Neural cell (in vitro differentiated cells): Measurements from ENCODE around the gene ANXA10. TPM values are rescaled to one million over a fixed set of nuclear protein-coding genes. Genes with fewer than 3 reads are reported as not detected.

Experiments used
- H2AFZ ChIP-seq: fragments of 200-600, 300-800 bp; sonication (generic), shearing (Covaris generic); 2 replicates; pipeline ENCODE4 v1.6.0; 2014; ENCODE audit warnings: low read depth, mild to moderate bottlenecking, antibody characterized with exemption, low read length, moderate library complexity
- H3F3A ChIP-seq: fragments of 200-600 bp; shearing (Covaris generic); 2 replicates; pipeline ENCODE4 v1.6.1; 2016; ENCODE audit warnings: mild to moderate bottlenecking, moderate library complexity, mixed read lengths, antibody characterized with exemption, low read length; ENCODE audit not compliant: insufficient read depth, poor library complexity, severe bottlenecking
- H3K27ac ChIP-seq: fragments of 200-600, 300-800 bp; sonication (generic), shearing (Covaris generic); 2 replicates; pipeline ENCODE4 v1.5.1; 2014; ENCODE audit warnings: mild to moderate bottlenecking, low read length, moderate library complexity
- H3K27me3 ChIP-seq: fragments of 300-800, 200-600 bp; sonication (generic), shearing (Covaris generic); 2 replicates; pipeline ENCODE4 v1.6.0; 2014; ENCODE audit warnings: mild to moderate bottlenecking, low read depth, low read length, moderate library complexity; ENCODE audit not compliant: insufficient read depth
- H3K36me3 ChIP-seq: fragments of 300-800, 200-600 bp; sonication (generic), shearing (Covaris generic); 2 replicates; pipeline ENCODE4 v1.5.1; 2014; ENCODE audit warnings: mild to moderate bottlenecking, antibody characterized with exemption, low read length, moderate library complexity; ENCODE audit not compliant: insufficient read depth
- H3K4me2 ChIP-seq: fragments of 300-800, 200-600 bp; sonication (generic), shearing (Covaris generic); 2 replicates; pipeline ENCODE4 v1.6.0; 2014; ENCODE audit warnings: mild to moderate bottlenecking, low read length
- H3K4me3 ChIP-seq: fragments of 300-800, 200-600 bp; sonication (generic), shearing (Covaris generic); 2 replicates; pipeline ENCODE4 v1.5.1; 2014; ENCODE audit warnings: mild to moderate bottlenecking, low read length, moderate library complexity
- H3K79me2 ChIP-seq: fragments of 200-600 bp; shearing (Covaris generic); replicated peaks from 2 replicates; pipeline ENCODE4 v1.6.0; 2014; ENCODE audit warnings: mild to moderate bottlenecking, low read length, moderate library complexity; ENCODE audit not compliant: insufficient read depth
- H3K9ac ChIP-seq: fragments of 300-800, 200-600 bp; sonication (generic), shearing (Covaris generic); 2 replicates; pipeline ENCODE4 v1.6.1; 2016; ENCODE audit warnings: mild to moderate bottlenecking, low read length, mixed read lengths
- H3K9me2 ChIP-seq: fragments of 200-600 bp; shearing (Covaris generic); 2 replicates; pipeline ENCODE4 v1.6.1; 2016; ENCODE audit warnings: mild to moderate bottlenecking, low read length, mixed read lengths; ENCODE audit not compliant: insufficient read depth
- H3K9me3 ChIP-seq: fragments of 200-600, 300-800 bp; sonication (generic), shearing (Covaris generic); 2 replicates; pipeline ENCODE4 v1.6.1; 2016; ENCODE audit warnings: mild to moderate bottlenecking, mixed run types, low read length, moderate library complexity, mixed read lengths
- H4K20me1 ChIP-seq: fragments of 200-600 bp; shearing (Covaris generic); 2 replicates; pipeline ENCODE4 v1.6.1; 2016; ENCODE audit warnings: mild to moderate bottlenecking, mixed run types; ENCODE audit not compliant: insufficient read depth
- EP300 ChIP-seq: fragments of 450-650 bp; conservative IDR thresholded peaks from 2 replicates; pipeline ENCODE4 v1.6.1; 2014; ENCODE audit warnings: antibody characterized with exemption, mild to moderate bottlenecking, moderate library complexity; ENCODE audit not compliant: poor library complexity, severe bottlenecking
- EZH2 ChIP-seq: fragments of 200-600, 300-800 bp; shearing (Covaris generic), sonication (generic); IDR thresholded peaks from 2 replicates; pipeline ENCODE4 v1.6.1; 2014; ENCODE audit warnings: antibody characterized with exemption, low read length, borderline replicate concordance, mild to moderate bottlenecking; ENCODE audit not compliant: insufficient read depth, poor library complexity, severe bottlenecking
- MXI1 ChIP-seq: fragments of 450-650 bp; conservative IDR thresholded peaks from 2 replicates; pipeline ENCODE4 v1.6.1; 2014; ENCODE audit warnings: antibody characterized with exemption, mild to moderate bottlenecking; ENCODE audit not compliant: poor library complexity, severe bottlenecking
- POLR2AphosphoS5 ChIP-seq: IDR thresholded peaks from 2 replicates; pipeline ENCODE4 v1.6.1; 2012
- RAD21 ChIP-seq: fragments of 450-650 bp; conservative IDR thresholded peaks from 2 replicates; pipeline ENCODE4 v1.6.1; 2014; ENCODE audit warnings: antibody characterized with exemption, mild to moderate bottlenecking, moderate library complexity
- SMC3 ChIP-seq: fragments of 450-650 bp; conservative IDR thresholded peaks from 2 replicates; pipeline ENCODE4 v1.6.1; 2014; ENCODE audit warnings: antibody characterized with exemption, mild to moderate bottlenecking, moderate library complexity; ENCODE audit not compliant: poor library complexity
- TAF1 ChIP-seq: IDR thresholded peaks from 2 replicates; pipeline ENCODE4 v1.6.1; 2012; ENCODE audit warnings: low read depth
- polyA plus RNA-seq: library from polyadenylated mRNA; depleted of rRNA; stranded (reverse); fragments of >200 nt; gene quantifications from 2 replicates; pipeline ENCODE4 v1.2.3, GENCODE V29; 2014
- TF ChIP-seq, protein P1 (sequence below): IDR thresholded peaks from 2 replicates; pipeline ENCODE4 v1.6.1; 2012; ENCODE audit warnings: borderline replicate concordance
- TF ChIP-seq, protein P2 (sequence below): fragments of 450-650 bp; IDR thresholded peaks from 2 replicates; pipeline ENCODE4 v1.5.1; 2014; ENCODE audit warnings: antibody characterized with exemption, mild to moderate bottlenecking, moderate library complexity; ENCODE audit not compliant: poor library complexity, severe bottlenecking

The ANXA10 gene
- polyA plus RNA-seq, 1 donor from 2014 or later = not detected

DNA sequence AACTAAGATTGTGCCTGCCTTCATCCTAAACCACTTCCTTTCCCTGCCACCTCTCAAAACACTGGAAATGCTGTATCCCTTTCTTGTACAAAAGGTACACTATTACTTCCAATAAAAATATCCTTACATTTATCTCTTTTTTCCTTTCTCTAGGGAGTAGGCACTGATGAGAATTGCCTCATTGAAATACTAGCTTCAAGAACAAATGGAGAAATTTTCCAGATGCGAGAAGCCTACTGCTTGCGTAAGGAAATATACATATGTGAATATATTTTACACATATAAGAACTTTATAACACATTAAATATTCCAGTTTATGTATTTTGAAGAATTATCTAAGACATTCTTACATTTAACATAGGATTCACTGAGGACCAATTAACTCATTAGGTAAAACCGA, 71.7 kb downstream of the ANXA10 start:
- Histone ChIP-seq H3K79me2 (no peaks in the 10 kb centered on the region), H3K9ac (no peak overlapping the region), H3K27me3 (no peaks in the 10 kb centered on the region), H3K9me2 (no peaks in the 10 kb centered on the region), H3K4me3 (no peak overlapping the region), H3K36me3 (no peaks in the 10 kb centered on the region), H3K9me3 (no peaks in the 10 kb centered on the region), H2AFZ (no peak overlapping the region), H4K20me1 (no peaks in the 10 kb centered on the region), H3K27ac (no peak overlapping the region), H3F3A (no peaks in the 10 kb centered on the region), H3K4me2 (no peak overlapping the region)
- no peak for TF ChIP-seq POLR2AphosphoS5
- no peak for TF ChIP-seq SMC3
- no peak for TF ChIP-seq TAF1
- TF ChIP-seq EP300 = no peak
- TF ChIP-seq, protein P1, sequence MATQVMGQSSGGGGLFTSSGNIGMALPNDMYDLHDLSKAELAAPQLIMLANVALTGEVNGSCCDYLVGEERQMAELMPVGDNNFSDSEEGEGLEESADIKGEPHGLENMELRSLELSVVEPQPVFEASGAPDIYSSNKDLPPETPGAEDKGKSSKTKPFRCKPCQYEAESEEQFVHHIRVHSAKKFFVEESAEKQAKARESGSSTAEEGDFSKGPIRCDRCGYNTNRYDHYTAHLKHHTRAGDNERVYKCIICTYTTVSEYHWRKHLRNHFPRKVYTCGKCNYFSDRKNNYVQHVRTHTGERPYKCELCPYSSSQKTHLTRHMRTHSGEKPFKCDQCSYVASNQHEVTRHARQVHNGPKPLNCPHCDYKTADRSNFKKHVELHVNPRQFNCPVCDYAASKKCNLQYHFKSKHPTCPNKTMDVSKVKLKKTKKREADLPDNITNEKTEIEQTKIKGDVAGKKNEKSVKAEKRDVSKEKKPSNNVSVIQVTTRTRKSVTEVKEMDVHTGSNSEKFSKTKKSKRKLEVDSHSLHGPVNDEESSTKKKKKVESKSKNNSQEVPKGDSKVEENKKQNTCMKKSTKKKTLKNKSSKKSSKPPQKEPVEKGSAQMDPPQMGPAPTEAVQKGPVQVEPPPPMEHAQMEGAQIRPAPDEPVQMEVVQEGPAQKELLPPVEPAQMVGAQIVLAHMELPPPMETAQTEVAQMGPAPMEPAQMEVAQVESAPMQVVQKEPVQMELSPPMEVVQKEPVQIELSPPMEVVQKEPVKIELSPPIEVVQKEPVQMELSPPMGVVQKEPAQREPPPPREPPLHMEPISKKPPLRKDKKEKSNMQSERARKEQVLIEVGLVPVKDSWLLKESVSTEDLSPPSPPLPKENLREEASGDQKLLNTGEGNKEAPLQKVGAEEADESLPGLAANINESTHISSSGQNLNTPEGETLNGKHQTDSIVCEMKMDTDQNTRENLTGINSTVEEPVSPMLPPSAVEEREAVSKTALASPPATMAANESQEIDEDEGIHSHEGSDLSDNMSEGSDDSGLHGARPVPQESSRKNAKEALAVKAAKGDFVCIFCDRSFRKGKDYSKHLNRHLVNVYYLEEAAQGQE = no peak
- TF ChIP-seq, protein P2, sequence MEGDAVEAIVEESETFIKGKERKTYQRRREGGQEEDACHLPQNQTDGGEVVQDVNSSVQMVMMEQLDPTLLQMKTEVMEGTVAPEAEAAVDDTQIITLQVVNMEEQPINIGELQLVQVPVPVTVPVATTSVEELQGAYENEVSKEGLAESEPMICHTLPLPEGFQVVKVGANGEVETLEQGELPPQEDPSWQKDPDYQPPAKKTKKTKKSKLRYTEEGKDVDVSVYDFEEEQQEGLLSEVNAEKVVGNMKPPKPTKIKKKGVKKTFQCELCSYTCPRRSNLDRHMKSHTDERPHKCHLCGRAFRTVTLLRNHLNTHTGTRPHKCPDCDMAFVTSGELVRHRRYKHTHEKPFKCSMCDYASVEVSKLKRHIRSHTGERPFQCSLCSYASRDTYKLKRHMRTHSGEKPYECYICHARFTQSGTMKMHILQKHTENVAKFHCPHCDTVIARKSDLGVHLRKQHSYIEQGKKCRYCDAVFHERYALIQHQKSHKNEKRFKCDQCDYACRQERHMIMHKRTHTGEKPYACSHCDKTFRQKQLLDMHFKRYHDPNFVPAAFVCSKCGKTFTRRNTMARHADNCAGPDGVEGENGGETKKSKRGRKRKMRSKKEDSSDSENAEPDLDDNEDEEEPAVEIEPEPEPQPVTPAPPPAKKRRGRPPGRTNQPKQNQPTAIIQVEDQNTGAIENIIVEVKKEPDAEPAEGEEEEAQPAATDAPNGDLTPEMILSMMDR = no peak
- no peak for TF ChIP-seq EZH2
- no peak for TF ChIP-seq MXI1
- no peak for TF ChIP-seq RAD21

DNA sequence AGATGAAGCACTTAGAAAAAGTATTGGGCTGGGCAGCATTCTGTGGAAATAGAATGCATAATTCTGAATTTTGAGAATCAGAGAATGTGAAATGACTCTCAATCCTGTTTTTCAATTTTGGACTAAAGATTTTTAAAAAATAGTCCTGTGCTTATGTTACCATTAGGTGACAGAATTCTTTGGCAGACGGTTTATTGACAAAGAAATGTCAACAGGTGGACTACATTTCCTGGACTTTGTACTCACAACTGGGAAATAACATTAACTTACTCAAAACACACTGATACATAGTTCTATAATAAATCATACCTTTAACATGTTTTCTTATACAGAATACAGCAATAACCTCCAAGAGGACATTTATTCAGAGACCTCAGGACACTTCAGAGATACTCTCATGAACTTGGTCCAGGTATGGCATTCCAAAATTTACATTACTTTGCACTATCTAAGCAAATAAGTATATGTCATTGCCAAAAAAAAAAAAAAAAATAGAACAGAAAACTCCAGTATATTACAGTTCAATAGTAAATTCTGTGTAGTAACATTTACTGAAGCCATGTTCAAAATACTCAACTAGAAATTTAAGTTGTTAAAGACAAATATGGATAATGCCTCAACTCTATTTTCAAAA, 72.7 kb downstream of the ANXA10 start:
- Histone ChIP-seq H3K9ac (no peak overlapping the region), H3K4me2 (no peak overlapping the region), H3K27ac (no peak overlapping the region), H2AFZ (no peak overlapping the region), H3F3A (no peaks in the 10 kb centered on the region), H3K9me2 (no peaks in the 10 kb centered on the region), H3K79me2 (no peaks in the 10 kb centered on the region), H3K36me3 (no peaks in the 10 kb centered on the region), H3K4me3 (no peak overlapping the region), H3K27me3 (no peaks in the 10 kb centered on the region), H4K20me1 (no peaks in the 10 kb centered on the region), H3K9me3 (no peaks in the 10 kb centered on the region)
- TF ChIP-seq EZH2 (no peak), RAD21 (no peak), SMC3 (no peak), POLR2AphosphoS5 (no peak), TAF1 (no peak), MXI1 (no peak), EP300 (no peak)
- TF ChIP-seq, protein P1 = no peak
- TF ChIP-seq, protein P2 = no peak
